GM12801 (cell line): ENCODE measurements around the gene UMOD.

Experiments
- TF ChIP-seq, protein P1 (sequence below): IDR thresholded peaks from one replicate; pipeline ENCODE4 v1.5.1; 2011; ENCODE audit warnings: control low read depth; ENCODE audit not compliant: insufficient read length; ENCODE audit errors: extremely low read depth

UMOD gene

DNA sequence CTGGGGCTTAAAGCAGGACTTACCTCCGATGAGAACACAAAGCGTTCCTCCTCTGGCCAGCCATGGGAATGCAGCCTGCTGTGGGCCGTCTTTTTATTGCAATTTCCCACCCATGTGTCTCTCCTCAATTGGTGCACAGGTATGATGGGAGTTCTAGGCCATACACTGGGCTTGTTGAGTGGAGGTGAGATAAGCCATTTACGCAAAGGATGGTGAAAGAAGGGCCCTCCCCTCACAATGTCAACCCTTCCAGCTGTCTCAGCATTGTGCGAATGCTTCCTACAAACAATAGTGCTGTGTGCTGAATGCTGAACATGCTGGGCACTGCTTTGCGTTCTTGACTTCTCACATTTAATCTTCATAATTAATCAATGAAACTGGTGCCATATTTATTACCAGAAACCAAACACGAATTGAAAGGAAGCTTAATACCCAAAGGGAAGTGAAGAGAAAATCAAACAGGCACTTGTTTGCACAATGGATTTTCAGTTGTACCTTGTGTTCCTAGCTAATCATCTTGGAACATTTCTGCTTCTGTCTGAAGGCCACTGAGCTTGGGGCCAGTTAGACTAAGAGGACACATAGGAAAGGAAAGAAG is 25.0 kb downstream of the UMOD start, which contains the start of gene GP2:
Gene GP2, minus strand, starts transcription at position 70 of the 598 bp plus-strand sequence. CDS start 1,082 bp downstream, outside the sequence.
- TF ChIP-seq, protein P1, sequence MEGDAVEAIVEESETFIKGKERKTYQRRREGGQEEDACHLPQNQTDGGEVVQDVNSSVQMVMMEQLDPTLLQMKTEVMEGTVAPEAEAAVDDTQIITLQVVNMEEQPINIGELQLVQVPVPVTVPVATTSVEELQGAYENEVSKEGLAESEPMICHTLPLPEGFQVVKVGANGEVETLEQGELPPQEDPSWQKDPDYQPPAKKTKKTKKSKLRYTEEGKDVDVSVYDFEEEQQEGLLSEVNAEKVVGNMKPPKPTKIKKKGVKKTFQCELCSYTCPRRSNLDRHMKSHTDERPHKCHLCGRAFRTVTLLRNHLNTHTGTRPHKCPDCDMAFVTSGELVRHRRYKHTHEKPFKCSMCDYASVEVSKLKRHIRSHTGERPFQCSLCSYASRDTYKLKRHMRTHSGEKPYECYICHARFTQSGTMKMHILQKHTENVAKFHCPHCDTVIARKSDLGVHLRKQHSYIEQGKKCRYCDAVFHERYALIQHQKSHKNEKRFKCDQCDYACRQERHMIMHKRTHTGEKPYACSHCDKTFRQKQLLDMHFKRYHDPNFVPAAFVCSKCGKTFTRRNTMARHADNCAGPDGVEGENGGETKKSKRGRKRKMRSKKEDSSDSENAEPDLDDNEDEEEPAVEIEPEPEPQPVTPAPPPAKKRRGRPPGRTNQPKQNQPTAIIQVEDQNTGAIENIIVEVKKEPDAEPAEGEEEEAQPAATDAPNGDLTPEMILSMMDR: no peak

DNA sequence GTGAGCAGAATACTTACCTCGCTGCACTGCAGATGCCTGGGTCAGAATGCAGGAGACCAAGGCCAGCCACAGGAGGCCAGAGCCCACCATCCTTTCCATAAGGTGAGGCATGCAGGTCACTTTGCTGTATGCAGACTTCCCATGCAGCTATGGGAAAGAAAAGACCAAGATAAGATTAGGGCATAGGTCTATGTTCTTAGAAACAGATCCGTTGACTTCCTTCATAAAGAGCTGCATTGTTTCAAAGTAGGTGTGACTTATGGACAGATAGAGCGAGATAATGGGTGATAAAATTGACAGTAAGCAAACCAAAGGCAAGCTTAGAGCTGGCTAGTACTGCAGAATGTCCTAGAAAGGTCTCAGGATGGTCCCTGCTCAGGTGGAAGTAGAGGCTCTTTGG is 26.2 kb downstream of the UMOD start:
- TF ChIP-seq, protein P1: no peak

DNA sequence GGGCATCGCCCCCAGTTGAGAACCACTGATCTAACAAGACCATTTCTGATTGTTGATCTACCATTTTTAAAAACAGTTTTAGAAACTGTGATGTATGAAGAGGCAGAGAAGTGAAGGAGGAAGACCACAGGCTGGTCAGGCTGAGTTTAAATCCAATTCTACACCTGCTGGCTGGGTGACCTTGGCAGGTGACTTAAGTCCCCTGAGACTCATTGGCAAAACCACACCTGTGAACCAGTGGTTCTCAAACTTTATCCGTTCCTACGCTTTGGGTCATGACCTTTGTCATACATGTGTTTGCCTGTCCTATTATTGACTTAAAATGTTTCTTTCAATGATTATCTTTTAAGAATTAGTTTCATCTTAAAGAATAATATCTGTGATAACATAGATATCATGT is 27.5 kb downstream of the UMOD start:
- TF ChIP-seq, protein P1: no peak

DNA sequence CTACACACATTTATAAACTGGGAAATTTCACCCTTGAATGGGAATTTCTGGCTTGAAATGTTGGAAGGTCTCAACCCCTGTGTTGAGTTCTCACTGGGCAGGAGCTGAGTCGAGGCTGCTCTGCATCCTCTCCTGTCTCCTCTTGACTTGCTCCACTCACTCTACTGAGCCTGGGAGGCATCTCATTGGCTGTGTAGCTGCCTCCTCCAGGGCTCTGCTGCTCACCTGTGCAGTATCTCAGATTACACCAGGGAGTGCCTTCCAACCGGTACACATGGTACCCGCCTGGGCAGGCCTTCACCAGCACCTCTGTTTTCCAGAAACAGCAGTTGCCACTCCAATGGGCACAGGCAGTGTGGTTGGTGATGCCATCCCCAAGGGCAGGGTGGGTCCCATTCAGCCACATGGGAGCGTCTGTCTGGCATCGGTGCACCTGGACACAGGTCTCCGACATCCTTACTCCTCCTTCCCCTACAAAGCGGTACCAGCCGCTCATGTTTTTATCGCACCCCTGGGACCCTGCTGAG is 28.9 kb downstream of the UMOD start:
- TF ChIP-seq, protein P1: no peak

DNA sequence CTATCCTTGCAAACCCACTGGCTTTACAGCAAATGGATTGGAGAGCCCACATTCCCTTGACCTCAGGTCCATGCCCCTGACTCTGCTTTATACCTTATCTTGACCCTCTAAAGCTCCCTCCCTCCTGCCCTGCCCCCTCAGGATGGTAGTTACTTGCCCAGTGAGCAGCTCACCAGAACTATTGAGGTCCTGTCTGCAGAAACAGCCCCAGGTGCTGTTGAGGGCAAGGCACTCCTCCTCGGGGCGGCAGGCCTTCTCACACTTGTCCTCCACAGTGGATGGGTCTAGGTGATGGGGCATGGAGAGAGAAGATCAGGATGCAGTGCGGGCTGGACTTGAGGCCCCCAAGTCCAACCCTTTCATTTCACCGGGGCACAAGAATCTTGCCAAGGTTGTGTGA is 29.8 kb downstream of the UMOD start:
- TF ChIP-seq, protein P1: no peak

DNA sequence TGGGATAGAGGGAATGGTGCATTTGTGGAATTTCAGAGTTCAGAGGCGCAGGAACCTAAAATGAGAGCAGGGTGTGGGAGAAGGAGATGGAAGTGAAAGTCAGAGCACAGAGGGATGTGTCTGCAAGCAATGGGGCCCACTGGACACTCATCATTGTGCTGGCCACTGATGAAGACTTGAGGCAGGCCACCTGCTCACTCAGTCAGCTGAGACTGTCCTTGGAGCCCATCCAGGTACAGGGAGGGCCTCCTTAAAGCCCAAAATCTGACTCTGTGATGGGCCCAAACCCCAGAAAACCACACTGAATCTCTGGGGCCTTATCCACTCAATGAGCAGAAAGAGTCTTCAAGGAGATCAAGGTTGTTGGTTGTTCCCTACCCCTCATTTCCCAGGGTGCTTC is 30.8 kb downstream of the UMOD start:
- TF ChIP-seq, protein P1: no peak

DNA sequence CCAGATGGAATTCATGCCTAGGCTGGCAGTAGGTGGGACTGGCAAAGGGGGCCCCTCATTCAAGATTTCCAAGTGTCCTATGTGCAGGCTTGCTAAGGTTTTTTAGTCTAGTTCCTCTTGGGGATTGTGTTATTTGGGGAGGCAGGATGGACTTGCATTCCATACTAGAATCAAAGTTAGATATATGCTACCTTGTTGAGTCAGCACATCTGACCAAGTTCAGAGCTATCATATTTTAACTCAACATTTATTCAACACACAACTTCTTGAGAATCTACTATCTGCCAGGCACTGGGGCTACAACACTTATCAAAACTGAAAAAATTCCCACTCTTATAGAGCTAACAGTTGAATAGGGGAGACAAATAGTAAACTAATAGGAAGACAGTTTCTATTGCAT is 31.9 kb downstream of the UMOD start:
- TF ChIP-seq, protein P1: no peak
